ENCODE data around the gene CWC27. TPM values are rescaled to one million over a fixed set of nuclear protein-coding genes. Genes with fewer than 3 reads are reported as not detected.

The CWC27 gene
- total and polyA plus RNA-seq, 2 of the 13 experiments (the other 11 are each of a cell fraction or from before 2014, with no cell fraction given), result 21.1 to 25.7 TPM

GRCh38 chr5:64972591-64972990 lies 203.9 kb downstream of the CWC27 start:
- Histone ChIP-seq H3K4me1 (ENCODE audit: insufficient read depth, low read length) (no peaks in the 10 kb centered on the region), H3K27ac (ENCODE audit: extremely low read length, insufficient read depth, low read length) (no peak overlapping the region), H2AFZ (ENCODE audit: low read length) (no peak overlapping the region), H3K4me2 (ENCODE audit: low read depth, low read length) (no peak overlapping the region), H3K79me2 (ENCODE audit: insufficient read depth, low read length) (no peaks in the 10 kb centered on the region), H3K4me3 (replicated peaks in 1 of 3; ENCODE audit: insufficient read depth in 1 of 3, low read depth in 2 of 3, low read length in 3 of 3) (no peak overlapping the region), H3K9me3 (ENCODE audit: low read length) (no peaks in the 10 kb centered on the region), H3K9ac (ENCODE audit: insufficient read depth, low read depth, low read length) (no peak overlapping the region), H4K20me1 (ENCODE audit: insufficient read depth, low read length) (no peaks in the 10 kb centered on the region), H3K36me3 (replicated peaks in 1 of 2; ENCODE audit: control insufficient read depth in 1 of 2, insufficient read depth in 2 of 2, low read length in 2 of 2) (peaks cover 1 to 13% of the 10 kb centered on the region in 2 experiments; a peak in 3 of 5 replicates), H3K27me3 (ENCODE audit: control insufficient read depth in 1 of 2, insufficient read depth in 2 of 2, low read length in 2 of 2) (no peaks in the 10 kb centered on the region)
- ChIA-PET POLR2A (no interaction called here), CTCF (ENCODE audit: low intra/inter-chr PET ratio, low total read pairs) (no interaction called here)
- TF ChIP-seq ZNF816 (CRISPR knock-in tag; IDR thresholded peaks at IDR 0.05; ENCODE audit: borderline replicate concordance) (no peak), ZNF468 (CRISPR knock-in tag; IDR thresholded peaks at IDR 0.05) (no peak), ZNF251 (CRISPR knock-in tag; IDR thresholded peaks at IDR 0.05) (no peak), KAT7 (CRISPR knock-in tag; IDR thresholded peaks at IDR 0.05; ENCODE audit: borderline replicate concordance) (no peak), U2AF1 (optimal IDR thresholded peaks at IDR 0.05; ENCODE audit: low read depth, low read length) (no peak), YEATS2 (CRISPR knock-in tag; IDR thresholded peaks at IDR 0.05; ENCODE audit: borderline replicate concordance) (no peak), ZNF790 (CRISPR knock-in tag; IDR thresholded peaks at IDR 0.05; ENCODE audit: borderline replicate concordance) (no peak), ZNF343 (CRISPR knock-in tag; IDR thresholded peaks at IDR 0.05) (no peak)
- intact Hi-C loops (cut with micrococcal nuclease; ENCODE audit: unreplicated experiment) (no loop called here), in situ Hi-C loops (cut with HindIII; ENCODE audit: extremely low pct_ligation_motif_present, low pct_unique_long_range_greater_than_20kb) (loop anchor here (25.0 kb wide), 1 partner anchor 515 kb away; the partner anchor contains the start of gene ADAMTS6)
- DNase-seq (ENCODE audit: low spot score) (no peak), FAIRE-seq (no peak), ATAC-seq (no peak)
- no TSS peak for BruUV-seq (replicated peaks)

- Histone ChIP-seq H3K4me1 (ENCODE audit: insufficient read depth, low read length) (no peaks in the 10 kb centered on the region), H2AFZ (ENCODE audit: low read length) (no peak overlapping the region), H3K9me3 (ENCODE audit: low read length) (no peaks in the 10 kb centered on the region), H3K4me2 (ENCODE audit: low read depth, low read length) (no peak overlapping the region), H3K9ac (ENCODE audit: insufficient read depth, low read depth, low read length) (no peak overlapping the region), H3K4me3 (replicated peaks in 1 of 3; ENCODE audit: insufficient read depth in 1 of 3, low read depth in 2 of 3, low read length in 3 of 3) (no peak overlapping the region), H3K36me3 (replicated peaks in 1 of 2; ENCODE audit: control insufficient read depth in 1 of 2, insufficient read depth in 2 of 2, low read length in 2 of 2) (peaks cover 5 to 18% of the 10 kb centered on the region in 2 experiments; a peak in 3 of 5 replicates), H3K79me2 (ENCODE audit: insufficient read depth, low read length) (no peaks in the 10 kb centered on the region), H3K27me3 (ENCODE audit: control insufficient read depth in 1 of 2, insufficient read depth in 2 of 2, low read length in 2 of 2) (no peaks in the 10 kb centered on the region), H3K27ac (ENCODE audit: extremely low read length, insufficient read depth, low read length) (no peak overlapping the region), H4K20me1 (ENCODE audit: insufficient read depth, low read length) (no peaks in the 10 kb centered on the region)
- no peak for TF ChIP-seq ZNF44 (CRISPR knock-in tag; IDR thresholded peaks at IDR 0.05)
- TF ChIP-seq SAFB2 (CRISPR knock-in tag; IDR thresholded peaks at IDR 0.05; ENCODE audit: borderline replicate concordance, low read depth), result no peak
- TF ChIP-seq GATA4 (IDR thresholded peaks at IDR 0.05; ENCODE audit: borderline replicate concordance, low read depth), result no peak
- TF ChIP-seq ZNF709 (CRISPR knock-in tag; IDR thresholded peaks at IDR 0.05), result no peak
- TF ChIP-seq ZFAT (CRISPR knock-in tag; conservative IDR thresholded peaks at IDR 0.05), result no peak
- no peak for TF ChIP-seq TARDBP (CRISPR knock-in tag; IDR thresholded peaks at IDR 0.05)
- no peak for TF ChIP-seq REXO4 (CRISPR knock-in tag; IDR thresholded peaks at IDR 0.05; ENCODE audit: borderline replicate concordance)
- no peak for TF ChIP-seq ZNF451 (CRISPR knock-in tag; IDR thresholded peaks at IDR 0.05)
- no peak for TF ChIP-seq SRSF4 (IDR thresholded peaks at IDR 0.05; ENCODE audit: low read depth, low read length, poor library complexity, severe bottlenecking)
- TF ChIP-seq MYNN (CRISPR knock-in tag; IDR thresholded peaks at IDR 0.05; ENCODE audit: low read depth), result no peak
- TF ChIP-seq SCMH1 (CRISPR knock-in tag; IDR thresholded peaks at IDR 0.05; ENCODE audit: borderline replicate concordance), result no peak
- ChIA-PET CTCF (ENCODE audit: low intra/inter-chr PET ratio, low total read pairs) (no interaction called here), POLR2A (no interaction called here)
- in situ Hi-C loops (cut with HindIII; ENCODE audit: extremely low pct_ligation_motif_present, low pct_unique_long_range_greater_than_20kb) (loop anchor here (25.0 kb wide), 1 partner anchor 514 kb away; the partner anchor contains the start of gene ADAMTS6), intact Hi-C loops (cut with micrococcal nuclease; ENCODE audit: unreplicated experiment) (no loop called here)
- no peak for ATAC-seq
- DNase-seq (ENCODE audit: low spot score), result no peak
- no TSS peak for BruUV-seq (replicated peaks)
- FAIRE-seq, result no peak
- WGBS (ENCODE audit: low lambda C conversion rate), result 88% methylated on average over 2 of the region's 2 CpGs
Observed at GRCh38 chr5:64973215-64973614, 204.5 kb downstream of the CWC27 start.
